Osteoblast (primary cell): ENCODE results near the gene ATP13A2. TPM values are rescaled to one million over a fixed set of nuclear protein-coding genes. Genes with fewer than 3 reads are reported as not detected.

ENCODE experiments used
- DNase-seq: peaks from one replicate; pipeline ENCODE4 v3.0.0; 2011; ENCODE audit warnings: low spot score, mixed read lengths; ENCODE audit not compliant: insufficient read length; ENCODE audit errors: missing footprints
- H2AFZ ChIP-seq: 2 replicates; pipeline ENCODE4 v1.6.0; 2011; ENCODE audit warnings: mild to moderate bottlenecking, low read length
- H3K27ac ChIP-seq: 2 replicates; pipeline ENCODE4 v1.5.1; 2011; ENCODE audit warnings: mild to moderate bottlenecking, low read depth, low read length, moderate library complexity
- H3K27me3 ChIP-seq: 2 replicates; pipeline ENCODE4 v1.6.0; 2012; ENCODE audit warnings: mild to moderate bottlenecking, control low read depth, inconsistent platforms, low read length, moderate library complexity; ENCODE audit not compliant: insufficient read depth
- H3K36me3 ChIP-seq: 2 replicates; pipeline ENCODE4 v1.5.1; 2011; ENCODE audit warnings: mild to moderate bottlenecking, low read length, control low read depth, moderate library complexity; ENCODE audit not compliant: insufficient read depth
- H3K4me1 ChIP-seq: 2 replicates; pipeline ENCODE4 v1.5.1; 2011; ENCODE audit warnings: mild to moderate bottlenecking, low read length, control low read depth, moderate library complexity; ENCODE audit not compliant: insufficient read depth
- H3K4me2 ChIP-seq: 2 replicates; pipeline ENCODE4 v1.6.0; 2011; ENCODE audit warnings: mild to moderate bottlenecking, low read length; ENCODE audit not compliant: insufficient read depth
- H3K4me3 ChIP-seq: fragments of 200-600 bp; sonication (generic); 3 replicates; pipeline ENCODE4 v1.5.1; 2012; ENCODE audit warnings: mild to moderate bottlenecking, low read length, inconsistent platforms; ENCODE audit not compliant: insufficient read depth
- H3K79me2 ChIP-seq: 2 replicates; pipeline ENCODE4 v1.6.0; 2012; ENCODE audit warnings: mild to moderate bottlenecking, low read length, control low read depth, inconsistent platforms; ENCODE audit not compliant: insufficient read depth
- H3K9me3 ChIP-seq: 2 replicates; pipeline ENCODE4 v1.5.1; 2011; ENCODE audit warnings: low read depth, low read length, control low read depth
- H4K20me1 ChIP-seq: 2 replicates; pipeline ENCODE4 v1.6.0; 2012; ENCODE audit warnings: mild to moderate bottlenecking, low read length, control low read depth; ENCODE audit not compliant: insufficient read depth
- CTCF ChIP-seq: IDR thresholded peaks from 2 replicates; pipeline ENCODE4 v1.5.1; 2011; ENCODE audit warnings: mild to moderate bottlenecking, low read depth, low read length, moderate library complexity; ENCODE audit errors: extremely low read depth
- total RNA-seq: library from RNA; depleted of rRNA; stranded (reverse); fragments of >200 nt; gene quantifications from 2 replicates; pipeline ENCODE4 v1.2.3, GENCODE V29; 2012

ATP13A2 gene
- total RNA-seq, 1 donor = 34.4 TPM

GRCh38 chr1:16975838-16976237 is 35.9 kb downstream of the ATP13A2 start:
- peaks cover 20% of the 10 kb centered on the region for H3K4me1 ChIP-seq
- no peak overlapping the region for H3K4me3 ChIP-seq
- peaks cover 24% of the 10 kb centered on the region for H3K79me2 ChIP-seq
- no peak for DNase-seq
- no peaks in the 10 kb centered on the region for H3K9me3 ChIP-seq
- peaks cover 27% of the 10 kb centered on the region for H3K36me3 ChIP-seq
- no peak overlapping the region for H2AFZ ChIP-seq
- H3K4me2 ChIP-seq = no peak overlapping the region
- no peak for TF ChIP-seq CTCF
- no peaks in the 10 kb centered on the region for H3K27me3 ChIP-seq
- H3K27ac ChIP-seq = no peak overlapping the region
- peaks cover 33% of the 10 kb centered on the region for H4K20me1 ChIP-seq

DNA sequence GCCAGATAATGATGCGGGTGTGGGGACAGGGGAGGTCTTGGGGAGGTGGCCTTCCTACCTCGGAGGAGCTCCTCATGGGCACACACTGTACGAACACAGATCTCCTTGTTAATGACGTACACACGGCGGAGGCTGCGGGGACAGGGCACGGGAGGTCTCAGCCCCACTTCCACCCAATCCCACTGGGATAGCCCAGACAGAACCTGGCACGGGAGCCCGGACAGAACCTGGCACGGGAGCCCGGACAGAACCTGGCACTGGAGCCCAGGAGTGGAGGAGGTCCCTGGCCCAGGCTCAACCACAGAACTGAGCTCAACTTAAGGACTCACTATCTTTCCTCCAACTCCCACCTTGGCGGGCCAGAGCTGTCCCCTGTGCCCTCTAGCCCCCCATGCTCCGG is 36.5 kb downstream of the ATP13A2 start:
- H3K27me3 ChIP-seq = no peaks in the 10 kb centered on the region
- peaks cover 28% of the 10 kb centered on the region for H3K36me3 ChIP-seq
- peaks cover 33% of the 10 kb centered on the region for H4K20me1 ChIP-seq
- H2AFZ ChIP-seq = no peak overlapping the region
- H3K9me3 ChIP-seq = no peaks in the 10 kb centered on the region
- TF ChIP-seq CTCF = no peak
- H3K27ac ChIP-seq = no peak overlapping the region
- peaks cover 24% of the 10 kb centered on the region for H3K79me2 ChIP-seq
- H3K4me2 ChIP-seq = no peak overlapping the region
- no peak for DNase-seq
- H3K4me1 ChIP-seq = peaks cover 16% of the 10 kb centered on the region
- no peak overlapping the region for H3K4me3 ChIP-seq

DNA sequence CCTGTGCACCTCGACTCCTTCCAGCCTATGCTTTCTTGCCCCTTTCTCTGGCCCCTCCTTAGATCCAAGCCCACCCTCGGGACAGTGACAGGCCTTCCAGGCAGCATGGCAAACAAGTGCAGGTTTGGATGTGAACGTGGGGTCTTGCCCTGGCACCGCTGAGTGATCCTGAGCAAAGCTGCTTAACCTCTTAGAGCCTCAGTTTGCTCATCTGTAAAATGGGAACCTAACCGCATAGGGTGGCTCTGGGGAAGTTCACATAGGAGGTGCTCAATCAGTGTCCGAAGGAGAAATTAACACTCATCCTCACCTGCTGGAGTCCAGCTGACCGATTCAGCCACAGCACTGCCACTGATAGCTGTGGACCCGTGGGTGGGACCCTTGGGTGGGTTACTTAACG is 38.5 kb downstream of the ATP13A2 start:
- DNase-seq = no peak

DNA sequence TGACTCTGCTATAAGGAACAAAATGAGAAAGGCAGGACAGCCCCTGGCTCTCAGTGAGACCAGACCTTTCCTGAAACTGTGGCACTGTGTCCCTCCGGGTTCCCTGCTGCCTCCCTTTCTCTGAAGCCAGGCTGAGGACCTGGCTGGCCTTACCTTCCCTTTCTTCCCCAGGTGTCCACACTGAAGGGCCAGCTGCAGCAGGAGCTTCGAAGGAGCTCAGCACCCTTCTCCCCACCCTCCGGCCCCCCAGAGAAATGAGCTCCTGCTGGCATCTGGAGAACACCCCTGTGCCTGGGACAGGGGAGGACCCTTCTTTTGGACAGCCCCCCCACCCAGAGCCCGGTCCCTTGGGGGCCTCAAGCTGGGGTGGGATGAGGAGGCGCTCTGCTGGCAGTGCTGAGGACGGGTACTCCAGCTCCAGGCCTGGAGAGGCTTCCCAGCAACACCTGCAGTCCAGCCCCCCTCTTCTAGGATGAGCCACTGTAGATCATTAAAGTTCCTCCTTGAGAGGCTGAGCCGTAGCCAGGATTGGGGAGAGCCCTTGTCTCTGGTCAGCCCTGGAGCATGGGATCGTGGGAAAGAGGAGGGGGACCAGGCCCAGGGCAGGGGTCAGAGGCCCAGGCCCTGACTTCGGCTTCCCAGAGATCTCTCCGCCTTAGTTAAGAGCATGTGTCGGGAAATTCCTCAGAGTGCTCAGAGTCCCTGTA is 39.4 kb downstream of the ATP13A2 start:
- DNase-seq = no peak
- Histone ChIP-seq H3K4me3 (no peak overlapping the region), H2AFZ (no peak overlapping the region), H3K4me2 (no peak overlapping the region), H4K20me1 (peaks cover 18% of the 10 kb centered on the region), H3K4me1 (peaks cover 5% of the 10 kb centered on the region), H3K36me3 (peaks cover 29% of the 10 kb centered on the region), H3K9me3 (no peaks in the 10 kb centered on the region), H3K79me2 (peaks cover 2% of the 10 kb centered on the region), H3K27ac (no peak overlapping the region), H3K27me3 (no peaks in the 10 kb centered on the region)
- TF ChIP-seq CTCF = no peak

More for the DNA sequence above, 38.5 kb downstream of the ATP13A2 start:
- peaks cover 10% of the 10 kb centered on the region for H3K79me2 ChIP-seq
- H3K4me3 ChIP-seq = no peak overlapping the region
- H2AFZ ChIP-seq = no peak overlapping the region
- H3K27me3 ChIP-seq = no peaks in the 10 kb centered on the region
- no peak for TF ChIP-seq CTCF
- no peak overlapping the region for H3K4me2 ChIP-seq
- H4K20me1 ChIP-seq = peaks cover 26% of the 10 kb centered on the region
- no peak overlapping the region for H3K27ac ChIP-seq
- no peaks in the 10 kb centered on the region for H3K9me3 ChIP-seq
- H3K4me1 ChIP-seq = peaks cover under 1% of the 10 kb centered on the region
- H3K36me3 ChIP-seq = peaks cover 31% of the 10 kb centered on the region
